Smooth muscle cell (in vitro differentiated cells): Measurements from ENCODE around the gene PPL. TPM values are rescaled to one million over a fixed set of nuclear protein-coding genes. Genes with fewer than 3 reads are reported as not detected.
"Not testable (repeated sequence)": the region's sequence is repeated elsewhere in the genome, so short reads cannot be mapped to it uniquely, and the experiment has no call there.

Experiments used
- DNase-seq: peaks from one replicate; lab custom pipeline; 2025; ENCODE audit not compliant: unreplicated experiment; lab: John Stamatoyannopoulos, UW
- H2AFZ ChIP-seq: fragments of 200-600 bp; sonication (generic); 2 replicates; pipeline ENCODE4 v1.6.0; 2016; ENCODE audit warnings: antibody characterized with exemption, low read depth, mild to moderate bottlenecking
- H3F3A ChIP-seq: fragments of 200-600 bp; sonication (generic); 2 replicates; pipeline ENCODE4 v1.6.0; 2017; ENCODE audit warnings: antibody characterized with exemption, low read depth
- H3K27ac ChIP-seq: fragments of 200-600 bp; sonication (generic); 2 replicates; pipeline ENCODE4 v1.5.1; 2016; ENCODE audit warnings: low read depth, mild to moderate bottlenecking
- H3K27me3 ChIP-seq: fragments of 200-600 bp; sonication (generic); 2 replicates; pipeline ENCODE4 v1.6.1; 2016; ENCODE audit warnings: low read depth, mild to moderate bottlenecking
- H3K36me3 ChIP-seq: fragments of 200-600 bp; sonication (generic); 2 replicates; pipeline ENCODE4 v1.5.1; 2016; ENCODE audit warnings: low read depth
- H3K4me1 ChIP-seq: fragments of 200-600 bp; sonication (generic); 2 replicates; pipeline ENCODE4 v1.5.1; 2016; ENCODE audit warnings: low read depth
- H3K4me2 ChIP-seq: fragments of 200-600 bp; sonication (generic); 2 replicates; pipeline ENCODE4 v1.6.0; 2016; ENCODE audit warnings: mild to moderate bottlenecking
- H3K4me3 ChIP-seq: fragments of 200-600 bp; sonication (generic); 2 replicates; pipeline ENCODE4 v1.5.1; 2016; ENCODE audit warnings: mild to moderate bottlenecking
- H3K79me2 ChIP-seq: fragments of 200-600 bp; sonication (generic); 2 replicates; pipeline ENCODE4 v1.6.0; 2016; ENCODE audit warnings: low read depth, mild to moderate bottlenecking
- H3K9ac ChIP-seq: fragments of 200-600 bp; sonication (generic); 2 replicates; pipeline ENCODE4 v1.6.0; 2016; ENCODE audit warnings: low read depth
- H3K9me3 ChIP-seq: fragments of 200-600 bp; sonication (generic); replicated peaks from 2 replicates; pipeline ENCODE4 v1.5.1; 2016; ENCODE audit warnings: low read depth
- H4K20me1 ChIP-seq: fragments of 200-600 bp; sonication (generic); 2 replicates; pipeline ENCODE4 v1.6.0; 2016; ENCODE audit warnings: low read depth
- WGBS: methylation state at CpG from one replicate; pipeline ENCODE4 v1.1.7; 2016; ENCODE audit warnings: low lambda C conversion rate; 5-methylcytosine and 5-hydroxymethylcytosine counted together
- polyA plus RNA-seq: library from polyadenylated mRNA; unstranded; fragments of >200 nt; fragmentation: Nextera tagmentation; extraction: Ambion mirVana; gene quantifications from 2 replicates; pipeline ENCODE4 v1.2.1, GENCODE V29; 2016
- total RNA-seq: library from RNA; depleted of rRNA; stranded (reverse); fragments of >200 nt; gene quantifications from 2 replicates; pipeline ENCODE4 v1.2.3, GENCODE V29; 2014
- TF ChIP-seq, protein P1 (sequence below): fragments of 200-600 bp; sonication (generic); IDR thresholded peaks from 2 replicates; pipeline ENCODE4 v1.5.1; 2017; ENCODE audit warnings: borderline replicate concordance, mild to moderate bottlenecking, antibody characterized with exemption; ENCODE audit not compliant: insufficient read depth, poor library complexity, severe bottlenecking

Gene PPL
- total and polyA plus RNA-seq, 2 experiments from 2014 or later = 3.0 to 7.7 TPM

DNA sequence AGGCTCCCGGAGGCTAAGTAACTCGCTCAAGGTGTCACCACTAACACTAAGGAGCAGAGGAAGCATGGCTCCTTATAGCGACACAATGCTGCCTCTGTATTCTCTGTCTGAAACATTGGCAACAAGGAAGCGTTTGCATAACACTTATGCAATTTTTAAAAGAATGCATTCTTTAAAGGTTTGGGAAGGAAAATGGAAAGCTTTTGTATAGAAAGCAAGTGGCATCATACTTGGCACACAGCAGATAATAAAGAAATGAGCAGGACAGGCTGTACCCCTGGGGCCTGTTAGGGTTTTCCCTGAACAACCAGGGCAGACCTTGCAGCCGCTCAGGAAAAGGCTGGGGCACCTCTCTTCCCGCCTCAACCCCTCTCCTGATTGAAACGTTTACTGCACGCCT is 36.9 kb downstream of the PPL start:
- H3K9me3 ChIP-seq = no peaks in the 10 kb centered on the region
- no peaks in the 10 kb centered on the region for H3K79me2 ChIP-seq
- DNase-seq = no peak
- H3K4me3 ChIP-seq = no peak overlapping the region
- no peak overlapping the region for H3K27ac ChIP-seq
- no peaks in the 10 kb centered on the region for H3K36me3 ChIP-seq
- no peak overlapping the region for H2AFZ ChIP-seq
- H3F3A ChIP-seq = no peaks in the 10 kb centered on the region
- H3K27me3 ChIP-seq = no peaks in the 10 kb centered on the region
- TF ChIP-seq, protein P1, sequence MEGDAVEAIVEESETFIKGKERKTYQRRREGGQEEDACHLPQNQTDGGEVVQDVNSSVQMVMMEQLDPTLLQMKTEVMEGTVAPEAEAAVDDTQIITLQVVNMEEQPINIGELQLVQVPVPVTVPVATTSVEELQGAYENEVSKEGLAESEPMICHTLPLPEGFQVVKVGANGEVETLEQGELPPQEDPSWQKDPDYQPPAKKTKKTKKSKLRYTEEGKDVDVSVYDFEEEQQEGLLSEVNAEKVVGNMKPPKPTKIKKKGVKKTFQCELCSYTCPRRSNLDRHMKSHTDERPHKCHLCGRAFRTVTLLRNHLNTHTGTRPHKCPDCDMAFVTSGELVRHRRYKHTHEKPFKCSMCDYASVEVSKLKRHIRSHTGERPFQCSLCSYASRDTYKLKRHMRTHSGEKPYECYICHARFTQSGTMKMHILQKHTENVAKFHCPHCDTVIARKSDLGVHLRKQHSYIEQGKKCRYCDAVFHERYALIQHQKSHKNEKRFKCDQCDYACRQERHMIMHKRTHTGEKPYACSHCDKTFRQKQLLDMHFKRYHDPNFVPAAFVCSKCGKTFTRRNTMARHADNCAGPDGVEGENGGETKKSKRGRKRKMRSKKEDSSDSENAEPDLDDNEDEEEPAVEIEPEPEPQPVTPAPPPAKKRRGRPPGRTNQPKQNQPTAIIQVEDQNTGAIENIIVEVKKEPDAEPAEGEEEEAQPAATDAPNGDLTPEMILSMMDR = no peak
- 84% methylated on average over 8 of the region's 8 CpGs for WGBS
- H3K4me2 ChIP-seq = no peak overlapping the region
- no peak overlapping the region for H3K9ac ChIP-seq
- no peaks in the 10 kb centered on the region for H4K20me1 ChIP-seq
- H3K4me1 ChIP-seq = no peaks in the 10 kb centered on the region

DNA sequence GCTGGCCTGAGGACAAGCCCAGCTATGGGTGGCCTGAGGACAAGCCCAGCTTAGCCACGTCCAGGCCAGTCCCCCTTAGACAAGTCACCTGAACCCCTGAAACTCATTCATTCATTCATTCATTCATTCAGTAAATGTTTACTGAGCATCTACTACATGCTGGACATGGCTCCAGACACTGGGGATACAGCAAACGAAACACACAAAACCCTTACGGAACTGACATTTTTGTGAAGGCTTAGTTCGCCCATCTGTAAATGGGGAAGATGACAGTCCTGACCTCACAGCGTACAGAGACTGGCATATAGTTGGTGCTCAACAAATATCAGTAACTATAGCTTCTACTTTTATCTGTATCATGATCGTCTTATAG is 37.5 kb downstream of the PPL start:
- no peaks in the 10 kb centered on the region for H3K79me2 ChIP-seq
- H3K27ac ChIP-seq = no peak overlapping the region
- no peaks in the 10 kb centered on the region for H3K27me3 ChIP-seq
- 91% methylated on average over 6 of the region's 6 CpGs for WGBS
- H3K4me1 ChIP-seq = no peaks in the 10 kb centered on the region
- no peak overlapping the region for H2AFZ ChIP-seq
- no peak overlapping the region for H3K4me3 ChIP-seq
- no peaks in the 10 kb centered on the region for H3K36me3 ChIP-seq
- no peaks in the 10 kb centered on the region for H4K20me1 ChIP-seq
- no peak for DNase-seq
- H3K9me3 ChIP-seq = no peaks in the 10 kb centered on the region
- no peak overlapping the region for H3K9ac ChIP-seq
- H3F3A ChIP-seq = no peaks in the 10 kb centered on the region
- H3K4me2 ChIP-seq = no peak overlapping the region
- TF ChIP-seq, protein P1 = no peak

- Histone ChIP-seq H3K4me1 (no peaks in the 10 kb centered on the region), H3K4me2 (no peak overlapping the region), H4K20me1 (no peaks in the 10 kb centered on the region), H3F3A (no peaks in the 10 kb centered on the region), H3K9me3 (no peaks in the 10 kb centered on the region), H3K27ac (no peak overlapping the region), H3K36me3 (no peaks in the 10 kb centered on the region), H2AFZ (no peak overlapping the region), H3K79me2 (no peaks in the 10 kb centered on the region), H3K4me3 (no peak overlapping the region), H3K9ac (no peak overlapping the region), H3K27me3 (no peaks in the 10 kb centered on the region)
- 94% methylated on average over 27 of the region's 28 CpGs for WGBS
- TF ChIP-seq, protein P1 = no peak
- DNase-seq = no peak
Measured at GRCh38 chr16:4898811-4899473, 38.0 kb downstream of the PPL start.

DNA sequence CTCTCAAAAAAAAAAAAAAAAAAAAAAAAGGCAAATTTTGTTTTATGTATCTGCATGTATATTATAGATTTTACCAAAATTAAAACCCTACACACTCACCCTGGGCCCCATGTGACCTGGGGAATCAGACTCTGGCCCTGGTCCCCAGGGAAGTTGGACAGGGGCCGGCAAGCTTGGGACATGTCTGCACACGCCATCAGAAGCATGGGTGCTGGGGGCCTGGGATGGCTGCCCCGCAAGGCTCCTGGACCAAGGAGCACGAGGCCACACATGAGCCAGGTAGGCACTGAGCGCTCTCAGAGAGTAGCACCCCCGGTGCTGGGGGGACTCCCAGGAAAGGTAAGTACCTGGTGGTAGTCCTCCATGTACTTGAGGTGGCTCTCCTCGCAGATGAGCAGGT is 39.6 kb downstream of the PPL start:
- Histone ChIP-seq H3K27ac (no peak overlapping the region), H3K4me2 (no peak overlapping the region), H3F3A (no peaks in the 10 kb centered on the region), H3K9ac (no peak overlapping the region), H3K4me1 (no peaks in the 10 kb centered on the region), H3K36me3 (no peaks in the 10 kb centered on the region), H3K79me2 (no peaks in the 10 kb centered on the region), H3K4me3 (no peak overlapping the region), H3K9me3 (no peaks in the 10 kb centered on the region), H3K27me3 (no peaks in the 10 kb centered on the region), H2AFZ (no peak overlapping the region), H4K20me1 (no peaks in the 10 kb centered on the region)
- TF ChIP-seq, protein P1 = no peak
- WGBS = 94% methylated on average over 7 of the region's 7 CpGs
- no peak for DNase-seq

GRCh38 chr16:4896761-4897160 is 40.2 kb downstream of the PPL start:
- H4K20me1 ChIP-seq, DNase-seq, H3K36me3 ChIP-seq, H3K4me2 ChIP-seq, H3K4me3 ChIP-seq, H3K27me3 ChIP-seq, H3K9ac ChIP-seq, H3K9me3 ChIP-seq, H3K79me2 ChIP-seq, H3K27ac ChIP-seq, H3F3A ChIP-seq, H3K4me1 ChIP-seq, H2AFZ ChIP-seq: not testable (repeated sequence)
- WGBS = 97% methylated on average over 9 of the region's 9 CpGs
